ENCODE results near the gene RSPO4.

The RSPO4 gene

GRCh38 chr20:913306-913849 lies 88.7 kb downstream of the RSPO4 start:
- 95% methylated on average over 5 of the region's 5 CpGs for WGBS (ENCODE audit: insufficient coverage)
- Histone ChIP-seq H3K4me3 (ENCODE audit: control insufficient read depth in 1 of 7, extremely low read depth in 1 of 7, insufficient read depth in 4 of 7, low read depth in 2 of 7, low read length in 6 of 7) (no peak overlapping the region), H3K4me1 (ENCODE audit: control extremely low read depth in 1 of 4, control insufficient read depth in 4 of 4, insufficient read depth in 4 of 4, low read length in 3 of 4) (peaks cover 0 to 13% (median 7%) of the 10 kb centered on the region in 4 experiments), H3K9me3 (ENCODE audit: control extremely low read depth in 1 of 5, control insufficient read depth in 4 of 5, insufficient read depth in 2 of 5, low read depth in 1 of 5, low read length in 4 of 5) (no peaks in the 10 kb centered on the region), H3K27me3 (replicated peaks in 2 of 5; ENCODE audit: control insufficient read depth in 4 of 5, insufficient read depth in 5 of 5, low read length in 4 of 5) (peaks cover 0 to 3% (median 0%) of the 10 kb centered on the region in 5 experiments), H3K27ac (ENCODE audit: insufficient read depth in 1 of 2, low read depth in 1 of 2, low read length in 2 of 2, poor library complexity in 1 of 2, severe bottlenecking in 2 of 2) (no peak overlapping the region), H3K36me3 (ENCODE audit: control insufficient read depth in 4 of 4, insufficient read depth in 4 of 4, low read length in 3 of 4) (no peaks in the 10 kb centered on the region)
- POLR2A ChIA-PET, result interaction anchor here (0.6 kb wide), 1 partner anchor 14 kb away, joined by 3 read pairs; no protein-coding TSS in a partner anchor
- CTCF ChIA-PET, result no interaction called here
- DNase-seq, result no peak

- H3K4me1 ChIP-seq (ENCODE audit: control extremely low read depth in 1 of 4, control insufficient read depth in 4 of 4, insufficient read depth in 4 of 4, low read length in 3 of 4), result peaks cover 0 to 14% (median 7%) of the 10 kb centered on the region in 4 experiments
- POLR2A ChIA-PET, result no interaction called here
- no peaks in the 10 kb centered on the region for H3K36me3 ChIP-seq (ENCODE audit: control insufficient read depth in 4 of 4, insufficient read depth in 4 of 4, low read length in 3 of 4)
- no peak overlapping the region for H3K4me3 ChIP-seq (ENCODE audit: control insufficient read depth in 1 of 7, extremely low read depth in 1 of 7, insufficient read depth in 4 of 7, low read depth in 2 of 7, low read length in 6 of 7)
- peaks cover 0 to 3% (median 0%) of the 10 kb centered on the region in 5 experiments for H3K27me3 ChIP-seq (replicated peaks in 2 of 5; ENCODE audit: control insufficient read depth in 4 of 5, insufficient read depth in 5 of 5, low read length in 4 of 5)
- H3K9me3 ChIP-seq (ENCODE audit: control extremely low read depth in 1 of 5, control insufficient read depth in 4 of 5, insufficient read depth in 2 of 5, low read depth in 1 of 5, low read length in 4 of 5), result no peaks in the 10 kb centered on the region
- no peak overlapping the region for H3K27ac ChIP-seq (ENCODE audit: insufficient read depth in 1 of 2, low read depth in 1 of 2, low read length in 2 of 2, poor library complexity in 1 of 2, severe bottlenecking in 2 of 2)
- 92% methylated on average over 4 of the region's 5 CpGs for WGBS (ENCODE audit: insufficient coverage)
- CTCF ChIA-PET, result interaction anchor here (1.7 kb wide), 1 partner anchor 45 kb away, joined by 5 read pairs; no protein-coding TSS in a partner anchor
- DNase-seq, result no peak
These were observed 90.1 kb downstream of the RSPO4 start for GRCh38 chr20:911882-912600.

- POLR2A ChIA-PET, result no interaction called here
- Histone ChIP-seq H3K4me1 (ENCODE audit: control extremely low read depth in 1 of 4, control insufficient read depth in 4 of 4, insufficient read depth in 4 of 4, low read length in 3 of 4) (peaks cover 0 to 23% (median 7%) of the 10 kb centered on the region in 4 experiments), H3K27me3 (replicated peaks in 2 of 5; ENCODE audit: control insufficient read depth in 4 of 5, insufficient read depth in 5 of 5, low read length in 4 of 5) (peaks cover 0 to 3% (median 0%) of the 10 kb centered on the region in 5 experiments), H3K4me3 (ENCODE audit: control insufficient read depth in 1 of 7, extremely low read depth in 1 of 7, insufficient read depth in 4 of 7, low read depth in 2 of 7, low read length in 6 of 7) (no peak overlapping the region), H3K36me3 (ENCODE audit: control insufficient read depth in 4 of 4, insufficient read depth in 4 of 4, low read length in 3 of 4) (no peaks in the 10 kb centered on the region), H3K27ac (ENCODE audit: insufficient read depth in 1 of 2, low read depth in 1 of 2, low read length in 2 of 2, poor library complexity in 1 of 2, severe bottlenecking in 2 of 2) (no peak overlapping the region), H3K9me3 (ENCODE audit: control extremely low read depth in 1 of 5, control insufficient read depth in 4 of 5, insufficient read depth in 2 of 5, low read depth in 1 of 5, low read length in 4 of 5) (no peaks in the 10 kb centered on the region)
- DNase-seq, result no peak
- WGBS (ENCODE audit: insufficient coverage), result 93% methylated on average over 11 of the region's 12 CpGs
- CTCF ChIA-PET, result interaction anchor here (1.7 kb wide), 1 partner anchor 46 kb away, joined by 5 read pairs; no protein-coding TSS in a partner anchor
These were observed 91.0 kb downstream of the RSPO4 start for GRCh38 chr20:910870-911770.

GRCh38 chr20:910132-910869 lies 91.8 kb downstream of the RSPO4 start:
- Histone ChIP-seq H3K27me3 (replicated peaks in 2 of 5; ENCODE audit: control insufficient read depth in 4 of 5, insufficient read depth in 5 of 5, low read length in 4 of 5) (peaks cover 0 to 3% (median 0%) of the 10 kb centered on the region in 5 experiments), H3K4me1 (ENCODE audit: control extremely low read depth in 1 of 4, control insufficient read depth in 4 of 4, insufficient read depth in 4 of 4, low read length in 3 of 4) (peaks cover 0 to 23% (median 14%) of the 10 kb centered on the region in 4 experiments), H3K27ac (ENCODE audit: insufficient read depth in 1 of 2, low read depth in 1 of 2, low read length in 2 of 2, poor library complexity in 1 of 2, severe bottlenecking in 2 of 2) (no peak overlapping the region), H3K36me3 (ENCODE audit: control insufficient read depth in 4 of 4, insufficient read depth in 4 of 4, low read length in 3 of 4) (no peaks in the 10 kb centered on the region), H3K9me3 (ENCODE audit: control extremely low read depth in 1 of 5, control insufficient read depth in 4 of 5, insufficient read depth in 2 of 5, low read depth in 1 of 5, low read length in 4 of 5) (no peaks in the 10 kb centered on the region), H3K4me3 (ENCODE audit: control insufficient read depth in 1 of 7, extremely low read depth in 1 of 7, insufficient read depth in 4 of 7, low read depth in 2 of 7, low read length in 6 of 7) (no peak overlapping the region)
- POLR2A ChIA-PET, result no interaction called here
- CTCF ChIA-PET, result interaction anchor here (1.7 kb wide), 1 partner anchor 47 kb away, joined by 5 read pairs; no protein-coding TSS in a partner anchor
- WGBS (ENCODE audit: insufficient coverage), result 85% methylated on average over 8 of the region's 9 CpGs
- DNase-seq, result no peak

GRCh38 chr20:909641-910040 lies 92.5 kb downstream of the RSPO4 start:
- WGBS (ENCODE audit: insufficient coverage), result 94% methylated on average over 3 of the region's 3 CpGs

More at GRCh38 chr20:909641-910040, 92.5 kb downstream of the RSPO4 start:
- CTCF ChIA-PET, result no interaction called here
- Histone ChIP-seq H3K27me3 (replicated peaks in 2 of 5; ENCODE audit: control insufficient read depth in 4 of 5, insufficient read depth in 5 of 5, low read length in 4 of 5) (peaks cover 0 to 3% (median 0%) of the 10 kb centered on the region in 5 experiments), H3K4me3 (ENCODE audit: control insufficient read depth in 1 of 7, extremely low read depth in 1 of 7, insufficient read depth in 4 of 7, low read depth in 2 of 7, low read length in 6 of 7) (no peak overlapping the region), H3K36me3 (ENCODE audit: control insufficient read depth in 4 of 4, insufficient read depth in 4 of 4, low read length in 3 of 4) (no peaks in the 10 kb centered on the region), H3K9me3 (ENCODE audit: control extremely low read depth in 1 of 5, control insufficient read depth in 4 of 5, insufficient read depth in 2 of 5, low read depth in 1 of 5, low read length in 4 of 5) (no peaks in the 10 kb centered on the region), H3K4me1 (ENCODE audit: control extremely low read depth in 1 of 4, control insufficient read depth in 4 of 4, insufficient read depth in 4 of 4, low read length in 3 of 4) (peaks cover 0 to 26% (median 16%) of the 10 kb centered on the region in 4 experiments), H3K27ac (ENCODE audit: insufficient read depth in 1 of 2, low read depth in 1 of 2, low read length in 2 of 2, poor library complexity in 1 of 2, severe bottlenecking in 2 of 2) (no peak overlapping the region)
- DNase-seq, result no peak
- POLR2A ChIA-PET, result no interaction called here

Measured in common myeloid progenitor, CD34-positive (primary cell).